ENCODE data around the gene PISD.

PISD gene

DNA sequence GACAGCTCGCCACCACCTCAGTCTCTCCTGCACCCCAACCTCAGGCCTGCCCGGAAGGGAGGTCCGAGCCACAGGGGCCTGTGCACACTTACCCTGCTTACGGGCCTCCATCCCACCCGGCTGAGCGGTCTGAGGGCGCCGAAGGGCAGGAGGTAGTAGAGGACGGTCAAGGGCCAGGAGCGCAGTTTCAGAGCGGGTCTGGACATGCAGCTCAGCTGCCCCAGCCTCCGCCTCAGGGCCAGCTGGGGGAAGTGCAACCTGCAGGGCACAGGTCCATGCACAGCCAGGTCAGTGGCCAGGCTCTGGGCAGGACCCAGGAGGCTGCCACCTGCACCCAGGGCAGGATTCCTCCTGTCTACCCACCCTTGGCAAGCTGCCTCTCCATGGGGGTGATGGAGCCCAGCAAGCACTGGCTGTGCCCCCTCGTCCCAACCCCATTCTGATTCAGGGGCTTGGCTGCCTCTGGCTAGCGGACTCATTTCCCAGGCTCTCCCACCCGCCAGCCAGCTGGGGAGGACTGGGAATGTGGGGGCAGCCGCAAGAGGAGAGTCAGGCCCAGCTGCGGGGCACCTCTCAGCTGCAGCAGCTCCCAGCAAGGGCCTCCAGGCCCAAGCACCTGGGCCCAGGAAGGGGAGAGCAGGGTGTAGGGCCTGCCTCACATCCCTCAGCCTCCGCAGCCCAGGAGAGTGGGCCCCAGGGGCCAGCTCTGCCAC is 38.3 kb downstream of the PISD start:
- DNase-seq: no peak

DNA sequence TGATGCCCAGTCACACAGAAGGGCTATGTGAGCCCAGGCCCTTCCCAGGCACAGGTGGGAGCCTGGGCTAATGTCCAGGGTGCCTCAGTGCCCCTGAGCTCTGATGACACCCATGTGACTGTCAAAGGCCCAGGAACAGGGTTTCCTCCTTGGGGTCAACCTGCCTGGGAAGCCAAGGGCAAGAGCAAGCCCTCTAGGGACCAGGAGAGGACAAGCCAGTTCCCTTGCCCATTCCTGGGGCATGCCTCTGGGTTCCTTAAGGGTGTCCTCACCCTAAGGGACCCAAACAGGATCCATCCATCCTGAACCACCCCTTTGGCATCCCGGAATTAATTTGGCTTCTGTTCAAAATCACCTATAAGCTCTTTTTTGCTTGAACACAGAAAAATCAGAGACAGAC is 39.0 kb downstream of the PISD start:
- DNase-seq: no peak

DNA sequence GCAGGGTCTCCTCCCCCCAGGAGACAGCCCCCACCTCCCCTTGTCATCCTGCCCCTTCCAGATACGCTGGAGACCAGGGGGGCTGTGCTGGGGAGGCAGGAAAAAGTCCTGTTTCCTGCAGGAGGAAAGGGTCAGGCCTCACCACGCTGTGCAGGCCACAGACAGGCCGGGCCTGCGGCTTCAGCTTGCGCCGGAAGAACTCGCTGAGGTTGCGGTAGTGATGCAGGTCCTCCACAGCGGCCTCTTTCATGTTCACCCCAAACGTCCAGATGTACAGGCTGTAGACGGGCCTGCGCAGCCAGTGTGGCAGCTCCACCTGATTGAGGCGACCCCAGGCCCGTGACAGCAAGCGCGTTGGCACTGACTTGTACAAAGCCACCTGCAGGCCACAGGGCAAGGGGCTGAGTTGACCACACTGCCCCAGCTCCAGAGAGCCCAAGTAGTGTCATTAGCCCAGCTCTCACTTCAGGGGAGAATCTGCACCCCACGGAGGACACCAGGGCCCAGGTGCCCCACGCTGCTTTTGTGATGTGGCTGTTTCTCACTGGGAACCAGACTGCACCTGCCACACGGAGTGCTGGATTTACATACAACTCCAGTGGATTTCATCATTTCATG is 40.4 kb downstream of the PISD start:
- DNase-seq: no peak

DNA sequence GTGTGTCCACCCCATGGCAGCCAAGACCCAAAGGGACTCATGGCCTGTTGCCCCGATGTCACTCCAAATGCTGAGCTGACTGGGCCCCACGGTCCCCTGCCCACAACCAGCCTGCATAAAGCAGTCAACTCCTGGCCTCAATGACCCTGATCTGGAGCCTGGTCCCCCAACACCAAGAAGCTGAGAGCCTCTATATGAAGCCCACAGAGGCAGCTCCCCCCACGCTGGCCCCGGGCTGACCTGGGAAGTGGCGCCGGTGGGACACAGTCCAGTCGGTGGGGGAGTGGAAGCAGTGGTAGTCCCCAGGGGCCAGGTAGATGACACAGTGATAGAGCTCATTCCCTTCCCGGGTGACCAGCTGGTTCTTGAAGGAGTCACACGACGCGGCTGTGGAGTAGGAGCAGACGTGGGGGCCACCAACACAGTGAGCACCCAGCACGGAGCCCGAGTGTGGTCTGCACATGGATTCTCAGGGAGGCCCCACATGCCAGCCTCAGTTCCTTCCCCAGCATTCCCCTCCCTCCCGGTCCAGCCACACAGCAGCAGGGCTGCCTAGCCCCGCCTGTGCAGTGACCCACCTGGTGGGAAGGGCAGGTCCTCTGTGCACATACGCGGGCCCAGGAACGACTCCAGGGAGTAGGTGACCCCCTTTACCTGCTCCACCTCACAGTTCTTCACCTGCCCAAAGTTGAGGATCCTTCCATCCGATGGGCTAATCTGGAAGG is 41.1 kb downstream of the PISD start:
- no peak for DNase-seq

DNA sequence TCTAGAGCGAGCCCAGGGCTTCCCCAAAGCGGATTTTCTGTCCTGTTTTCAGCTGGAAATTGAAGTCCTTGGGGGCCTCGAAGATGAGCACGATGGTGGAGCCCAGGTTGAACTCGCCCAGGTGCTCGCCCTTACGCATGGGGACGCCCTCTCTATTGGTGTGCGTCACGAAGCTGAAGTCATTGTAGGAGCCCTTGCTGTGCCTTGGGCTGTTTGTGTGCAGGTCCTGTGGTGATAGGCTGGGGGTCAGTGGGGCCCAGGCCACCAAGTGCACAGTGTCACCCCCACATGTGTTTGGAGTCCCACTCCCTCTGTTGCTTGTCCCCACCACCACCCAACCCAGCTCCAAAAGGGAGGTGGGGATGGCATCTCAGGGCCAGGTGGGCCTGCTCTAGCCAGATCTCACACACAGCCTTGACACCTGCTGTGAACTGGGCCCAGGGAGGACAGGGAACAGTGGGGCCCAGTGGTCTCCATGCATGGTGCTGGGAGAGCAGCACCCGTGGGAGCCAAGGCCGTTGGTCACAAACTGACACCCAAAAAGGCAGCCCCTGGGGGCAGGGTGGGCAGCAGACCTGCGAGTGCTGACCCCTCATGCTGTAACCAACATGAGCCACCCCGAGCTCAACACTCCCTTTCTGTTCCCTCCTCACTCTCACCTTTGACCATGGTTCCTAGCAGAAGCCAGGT is 42.3 kb downstream of the PISD start:
- no peak for DNase-seq

DNA sequence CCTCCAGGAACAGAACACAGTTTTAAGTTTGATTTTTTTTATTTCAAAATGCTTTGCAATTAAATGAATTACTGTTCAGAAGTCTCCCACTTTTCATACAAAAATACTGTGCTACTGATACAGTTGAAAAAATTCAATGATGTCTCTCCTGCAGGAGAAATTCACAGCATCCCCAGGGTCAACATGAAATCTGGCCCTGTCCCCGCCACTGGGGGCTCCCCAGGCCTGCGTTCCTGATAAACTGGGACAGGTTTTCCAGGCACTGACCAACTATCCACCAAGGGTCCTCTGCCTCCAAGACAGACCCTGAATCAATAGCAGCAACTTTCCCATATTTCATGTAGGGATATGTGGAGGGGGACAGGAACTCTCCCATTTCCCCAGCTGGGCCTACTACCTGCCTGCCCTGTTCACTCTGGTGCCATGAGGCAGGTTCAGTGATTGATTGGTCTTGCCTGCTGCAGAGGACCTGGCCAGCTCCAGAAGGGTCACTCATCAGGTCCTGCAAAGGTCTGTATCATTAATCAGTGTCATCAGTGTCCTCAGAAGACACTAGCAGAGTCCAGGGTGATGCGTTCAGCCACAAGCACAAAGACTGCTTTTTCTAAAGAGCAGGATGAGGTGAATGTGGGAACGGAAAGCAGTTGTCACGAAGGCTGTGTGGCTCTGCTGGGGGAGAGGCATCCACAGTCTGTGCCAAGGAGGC is 43.4 kb downstream of the PISD start:
- no peak for DNase-seq

DNA sequence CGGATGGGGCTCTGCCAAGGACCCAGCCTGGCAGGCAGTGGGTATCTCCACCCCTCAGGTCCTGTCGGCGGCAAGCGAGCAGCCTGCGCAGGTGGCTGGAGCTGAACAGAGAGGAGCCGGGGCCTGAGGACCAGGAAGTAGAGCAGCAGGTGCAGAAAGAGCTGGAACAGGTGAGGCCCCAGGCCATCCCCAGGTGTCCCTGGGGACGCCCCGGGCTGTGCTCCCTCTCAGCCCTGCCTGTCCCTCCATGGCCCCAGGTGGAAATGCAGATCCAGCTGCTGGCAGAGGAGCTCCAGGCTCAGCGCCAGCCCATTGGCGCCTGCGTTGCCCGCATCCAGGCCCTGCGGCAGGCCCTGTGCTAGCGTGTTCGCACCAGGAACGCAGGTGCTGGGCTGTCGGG is 44.0 kb downstream of the PISD start:
- no peak for DNase-seq

DNA sequence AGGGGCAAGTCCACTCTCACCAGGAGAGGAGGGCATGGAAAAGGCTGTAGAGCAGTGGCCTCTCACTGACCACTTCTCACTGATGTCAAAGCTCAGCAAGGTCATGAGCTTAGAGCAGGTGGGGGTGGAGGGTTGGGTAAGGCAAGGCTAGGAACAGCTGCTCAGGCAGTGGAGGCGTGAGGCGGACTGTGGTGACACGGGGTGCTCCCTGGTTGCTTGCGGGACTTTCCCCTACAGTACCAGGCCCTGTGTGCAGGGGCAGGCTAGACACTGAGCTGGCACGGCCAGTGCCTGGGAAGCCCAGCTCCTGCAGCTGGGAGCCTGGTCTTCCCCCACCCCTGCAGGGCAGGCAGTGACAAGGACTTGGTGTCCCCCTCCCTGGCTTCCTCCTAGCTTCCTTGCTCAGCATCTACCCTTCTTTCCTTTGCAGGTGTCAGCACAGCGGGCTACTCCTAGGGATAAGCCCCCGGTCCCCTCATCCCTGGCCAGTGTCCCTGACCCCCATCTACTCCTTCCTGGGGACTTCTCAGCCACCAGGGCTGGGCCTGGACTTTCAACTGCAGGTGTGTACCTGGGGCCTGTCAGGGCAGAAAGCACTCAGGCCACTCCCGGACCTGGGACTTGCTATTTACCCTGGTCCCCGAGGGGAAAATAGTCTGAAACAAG is 45.6 kb downstream of the PISD start:
- no peak for DNase-seq

DNA sequence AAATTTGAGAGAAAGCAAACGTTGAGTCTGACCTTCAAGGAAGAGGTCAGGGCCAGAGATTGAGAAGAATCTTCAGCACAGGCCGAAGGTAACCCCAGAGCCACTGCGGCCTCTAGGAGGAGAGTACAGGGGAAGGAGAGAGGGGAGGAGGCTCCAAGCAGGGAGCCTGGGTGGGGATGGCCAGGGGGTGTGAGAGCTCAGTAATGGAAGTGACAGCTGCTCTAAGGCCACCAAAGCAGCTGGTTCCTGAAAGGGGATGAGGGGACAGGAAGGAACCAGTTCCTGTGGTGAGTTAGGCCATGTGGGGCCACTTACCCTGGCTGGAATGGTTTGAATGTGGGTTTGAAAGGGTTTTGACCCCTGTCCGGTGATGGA is 46.1 kb downstream of the PISD start:
- no peak for DNase-seq

DNA sequence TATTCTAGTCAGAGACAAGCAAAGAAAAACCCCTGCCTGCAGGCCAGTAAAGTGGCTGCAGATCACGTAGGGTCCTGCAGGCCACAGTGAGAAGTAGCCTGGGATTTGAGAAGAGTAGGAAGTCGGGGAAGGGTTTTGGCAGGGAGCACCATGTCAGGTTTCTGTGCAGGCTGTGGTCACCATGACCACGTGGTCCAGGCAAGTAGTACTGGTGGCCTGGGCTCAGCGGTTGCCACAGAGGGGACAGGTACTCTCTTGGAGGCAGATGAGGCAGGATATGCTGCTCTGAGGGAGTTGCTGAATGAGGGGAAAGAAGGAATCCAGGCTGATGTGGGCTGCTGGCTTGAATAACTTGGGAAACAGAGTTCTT is 46.5 kb downstream of the PISD start:
- DNase-seq: no peak

DNA sequence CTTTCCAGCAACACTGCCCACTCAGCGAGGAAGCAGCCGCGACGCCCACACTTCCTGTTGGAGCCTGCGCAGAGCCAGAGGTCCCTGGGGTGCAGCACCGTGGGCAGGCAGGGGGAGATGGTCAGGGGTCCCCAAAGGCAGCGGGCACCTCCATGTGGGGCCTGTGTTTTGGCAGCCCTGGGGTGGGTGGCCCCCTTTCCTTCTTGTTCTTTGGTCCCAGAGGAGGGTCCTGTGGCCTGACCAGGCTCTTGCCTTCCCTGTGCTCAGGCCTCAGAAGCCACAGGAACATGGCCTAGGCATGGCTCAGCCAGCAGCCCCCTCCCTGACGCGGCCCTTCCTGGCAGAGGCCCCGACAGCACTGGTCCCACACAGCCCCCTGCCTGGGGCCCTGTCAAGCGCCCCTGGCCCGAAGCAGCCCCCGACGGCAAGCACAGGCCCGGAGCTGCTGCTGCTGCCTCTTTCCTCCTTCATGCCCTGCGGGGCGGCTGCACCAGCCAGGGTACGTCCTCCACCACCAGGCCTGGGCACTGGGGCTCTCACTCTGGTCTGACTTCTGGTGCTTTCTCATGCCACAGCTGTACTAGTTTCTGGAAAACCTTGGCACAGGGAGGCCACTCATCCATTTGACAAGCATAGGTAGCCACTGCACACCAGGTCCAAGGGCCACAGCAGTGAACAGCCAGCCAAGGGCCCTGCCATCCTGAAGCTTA is 47.1 kb downstream of the PISD start:
- DNase-seq: no peak

DNA sequence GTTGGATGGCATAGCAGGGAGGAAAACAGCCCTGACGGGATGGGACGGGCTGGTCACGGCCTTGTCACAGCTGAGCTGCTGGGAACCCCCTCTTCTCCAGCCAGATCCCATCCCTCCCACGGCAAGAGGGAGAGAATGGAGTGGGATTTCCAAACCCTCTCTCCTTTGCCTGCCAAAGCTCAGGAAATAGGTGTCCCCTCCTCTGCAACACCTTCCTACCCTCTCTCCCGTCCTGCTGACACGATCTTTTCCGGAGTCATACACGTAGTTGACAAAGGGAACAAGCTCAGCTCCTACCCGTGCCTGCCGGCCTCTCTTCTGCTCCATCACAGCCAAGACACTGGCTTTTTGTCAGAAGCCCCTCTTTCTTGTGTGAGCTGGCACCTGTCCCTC is 48.1 kb downstream of the PISD start:
- DNase-seq: no peak

DNA sequence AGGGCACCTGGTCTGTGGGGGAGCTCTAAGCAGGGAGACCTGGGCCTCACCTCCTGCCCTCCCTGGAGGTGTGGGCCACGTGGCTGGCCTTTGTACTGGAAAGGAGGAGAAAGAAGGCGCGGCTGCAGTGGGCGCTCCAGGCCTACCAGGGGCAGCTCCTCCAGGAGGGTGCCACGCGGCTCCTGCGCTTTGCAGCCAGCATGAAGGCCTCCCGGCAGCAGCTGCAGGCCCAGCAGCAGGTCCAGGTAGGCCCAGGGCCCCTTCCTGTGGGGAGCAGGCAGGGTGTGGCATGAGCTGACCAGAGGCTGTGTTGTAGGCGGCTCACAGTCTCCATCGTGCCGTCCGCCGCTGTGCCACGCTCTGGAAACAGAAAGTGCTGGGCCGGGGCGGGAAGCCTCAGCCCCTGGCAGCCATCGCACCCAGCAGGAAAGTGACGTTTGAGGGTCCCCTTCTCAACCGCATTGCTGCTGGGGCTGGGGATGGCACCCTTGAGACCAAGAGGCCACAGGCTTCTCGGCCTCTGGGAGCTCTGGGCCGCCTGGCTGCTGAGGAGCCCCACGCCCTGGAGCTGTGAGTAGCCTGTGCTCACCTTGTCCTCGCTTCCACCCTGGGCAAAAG is 48.6 kb downstream of the PISD start:
- no peak for DNase-seq

DNA sequence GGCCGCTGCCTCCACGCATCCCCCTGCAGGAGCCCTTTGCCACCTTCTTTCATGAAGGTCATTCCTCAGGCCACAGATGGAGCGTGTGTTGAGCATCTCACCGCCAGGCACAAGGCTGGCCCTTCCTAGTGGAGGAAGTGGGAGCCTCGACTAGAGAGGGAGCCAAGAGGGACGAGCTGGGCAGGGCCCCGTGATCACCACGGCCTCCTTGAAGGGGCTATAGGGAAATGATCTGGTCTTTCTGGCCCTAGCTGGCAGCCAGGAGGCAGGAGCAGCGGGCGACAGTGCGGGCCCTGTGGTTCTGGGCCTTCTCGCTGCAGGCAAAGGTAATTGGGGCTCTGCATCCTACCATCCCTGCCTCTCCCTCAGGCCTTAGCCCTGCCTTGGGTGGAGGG is 49.1 kb downstream of the PISD start:
- no peak for DNase-seq

DNA sequence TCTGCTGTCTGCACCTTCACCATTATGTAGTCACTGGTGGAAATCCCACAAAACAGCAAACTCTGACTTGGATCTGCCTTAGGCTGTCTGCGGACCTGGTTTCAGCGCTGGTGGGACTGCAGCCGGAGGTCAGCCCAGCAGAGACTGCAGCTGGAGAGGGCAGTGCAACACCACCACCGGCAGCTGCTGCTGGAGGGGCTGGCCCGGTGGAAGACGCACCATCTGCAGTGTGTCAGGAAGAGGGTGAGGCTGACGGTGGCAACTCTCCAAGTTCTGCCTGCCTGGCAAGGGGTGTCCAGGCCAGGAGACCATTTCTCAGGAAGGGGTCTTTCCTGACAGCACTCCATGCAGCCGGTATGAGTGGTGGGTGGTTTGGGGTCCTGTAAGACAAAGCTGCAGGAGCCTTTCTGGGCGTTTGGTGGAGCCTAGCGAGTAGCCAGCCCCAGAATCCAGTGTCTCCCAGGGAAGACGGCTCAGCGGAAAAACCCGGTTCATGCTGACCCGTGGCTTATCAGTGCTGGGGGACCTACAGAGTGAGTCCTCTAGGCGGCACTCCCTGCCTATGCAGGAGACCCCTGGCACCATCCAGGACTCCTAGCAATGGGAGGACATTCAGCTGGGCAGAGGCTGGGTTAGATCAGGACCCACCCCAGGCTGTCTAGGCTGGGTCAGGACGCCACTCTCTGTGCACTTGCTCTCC is 50.8 kb downstream of the PISD start:
- DNase-seq: no peak

DNA sequence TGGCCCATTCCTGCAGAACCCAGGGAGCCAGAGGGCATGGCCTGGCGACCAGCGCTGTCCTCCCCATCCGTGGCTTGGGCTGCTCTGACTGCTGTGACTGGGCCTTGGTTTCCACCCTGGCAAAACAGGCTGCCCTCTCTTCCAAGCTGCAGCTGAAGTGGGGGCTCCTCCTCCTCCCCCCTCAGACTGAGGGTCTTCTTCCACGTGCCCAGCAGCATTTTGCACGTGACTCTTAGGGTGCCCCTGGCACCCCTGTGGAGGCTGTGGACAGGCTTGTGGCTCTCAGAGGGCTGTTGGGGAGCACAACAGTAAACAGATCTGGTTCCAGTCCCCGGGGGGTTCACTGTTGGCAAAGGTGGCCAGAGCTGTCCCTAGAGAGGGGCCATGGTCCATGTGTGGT is 51.4 kb downstream of the PISD start:
- no peak for DNase-seq

DNA sequence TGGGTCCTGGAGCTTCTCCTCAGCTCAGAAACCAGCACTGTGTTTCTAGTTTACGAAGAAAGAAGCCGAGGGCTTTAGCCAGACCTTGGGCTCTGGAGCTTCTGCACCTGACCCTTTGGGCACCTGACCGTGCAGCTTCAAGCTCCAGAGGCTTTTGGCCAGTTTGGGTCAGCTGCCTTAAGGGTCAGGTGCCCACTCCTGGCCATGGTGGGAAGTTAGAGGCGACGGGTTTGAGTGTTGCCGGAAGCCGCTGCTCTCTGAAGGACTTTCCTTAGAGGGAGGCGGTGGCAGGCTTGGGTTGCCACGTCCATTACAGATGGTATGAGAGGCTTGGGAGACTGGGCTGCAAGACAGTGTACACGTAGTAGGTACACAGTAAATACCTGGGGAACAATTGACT is 52.3 kb downstream of the PISD start:
- no peak for DNase-seq

DNA sequence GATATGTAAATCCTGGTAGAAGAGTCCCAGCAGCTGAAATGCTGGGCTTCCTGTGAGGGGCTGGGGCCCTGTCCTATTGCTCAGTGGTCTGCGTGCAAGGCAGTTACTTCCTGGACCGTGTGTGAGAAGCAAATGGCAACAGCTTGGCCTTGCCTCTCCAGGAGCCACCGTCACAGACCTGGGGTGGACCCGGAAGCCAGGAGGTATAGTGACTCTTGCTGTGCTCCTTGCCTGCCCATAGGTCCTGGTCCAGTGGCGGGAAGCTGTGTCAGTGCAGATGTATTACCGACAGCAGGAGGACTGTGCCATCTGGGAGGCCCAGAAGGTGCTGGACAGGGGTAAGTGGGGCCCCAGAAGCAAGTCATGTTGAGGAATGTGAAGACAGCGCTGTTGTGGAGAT is 54.3 kb downstream of the PISD start:
- DNase-seq: no peak

DNA sequence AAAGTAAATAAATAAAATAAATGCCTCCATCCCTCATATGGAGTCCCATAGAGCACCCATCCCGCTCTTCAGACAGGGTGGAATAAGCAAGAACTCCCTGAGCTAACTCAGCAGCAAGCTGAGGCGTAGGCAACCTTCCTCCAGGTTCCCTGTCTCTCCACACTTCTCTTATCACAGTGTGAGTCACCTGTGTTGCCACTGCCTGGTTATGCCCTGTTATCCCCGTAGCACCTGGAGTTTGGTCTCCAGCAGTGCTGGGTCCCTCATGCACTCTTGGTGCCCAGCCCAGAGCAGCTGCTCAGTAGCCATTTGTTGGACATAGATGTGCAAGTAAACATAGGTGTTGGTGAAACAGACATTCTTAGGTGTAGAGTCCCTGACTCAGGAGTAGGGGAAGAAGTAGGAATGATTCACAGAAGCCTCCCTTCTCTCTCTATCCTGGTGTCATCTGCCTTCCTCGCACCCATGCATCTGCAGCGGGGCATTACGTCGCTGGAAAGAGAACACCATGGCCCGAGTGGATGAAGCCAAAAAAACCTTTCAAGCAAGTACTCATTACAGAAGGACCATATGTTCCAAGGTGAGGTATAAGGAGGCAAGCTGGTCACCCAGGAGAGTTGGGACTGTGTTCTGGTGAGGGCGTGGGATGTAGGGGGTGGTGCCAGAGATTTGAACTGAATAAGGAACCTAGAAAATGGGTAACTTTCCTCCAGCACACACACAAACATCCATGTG is 56.0 kb downstream of the PISD start:
- no peak for DNase-seq
